Activated CD4-positive, alpha-beta T cell treated with anti-CD3 and anti-CD28 coated beads, Interleukin-2, amount 50 U/mL, for 48 hours (primary cell): ENCODE data around the gene SMAD6.

Source experiments
- DNase-seq, 2 experiments: peaks; one replicate each; pipeline ENCODE4 v3.0.0-alpha.2; 2020

SMAD6 gene

GRCh38 chr15:66829551-66830121, 127.6 kb downstream of the SMAD6 start:
- no peak for DNase-seq

DNA sequence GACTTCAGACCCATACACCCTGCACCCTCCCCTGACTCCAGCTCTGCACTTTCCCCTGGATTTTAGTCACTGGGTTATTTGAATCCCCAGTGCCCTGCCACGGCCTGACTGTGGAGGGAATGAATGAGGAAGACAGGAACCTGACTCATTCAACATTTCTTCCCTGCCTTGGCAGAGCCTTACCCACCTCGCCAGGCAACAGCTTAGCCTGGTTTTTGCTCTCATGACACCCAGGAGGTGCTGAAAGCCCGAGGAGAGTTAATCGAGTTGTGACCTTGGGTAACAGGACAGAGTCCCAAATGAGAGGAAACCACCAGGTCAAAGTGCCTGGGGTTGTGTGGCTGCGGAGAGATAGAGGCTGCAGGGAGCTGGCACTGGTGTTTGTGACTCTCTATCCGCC, 128.3 kb downstream of the SMAD6 start:
- no peak for DNase-seq

- DNase-seq: no peak
Observed at GRCh38 chr15:66830823-66831222, 128.8 kb downstream of the SMAD6 start.

DNA sequence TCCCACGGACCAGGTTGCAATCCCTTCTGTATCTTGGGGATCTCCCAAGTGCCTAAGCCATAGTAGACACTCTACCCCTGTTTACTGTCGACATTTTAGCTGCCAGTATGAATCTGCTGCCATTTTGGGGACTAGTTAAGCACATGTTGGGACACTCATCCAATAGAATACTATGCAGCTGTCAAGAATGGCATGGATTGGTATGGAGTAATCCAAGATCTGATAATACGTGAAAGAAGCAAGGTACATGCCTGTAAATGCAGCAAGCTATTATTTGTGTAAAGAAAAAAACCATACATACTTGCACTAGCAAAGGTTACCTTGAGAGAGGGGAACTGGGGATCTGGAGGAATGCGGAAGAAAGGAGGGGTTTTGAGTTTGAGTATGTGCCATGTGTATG, 129.3 kb downstream of the SMAD6 start:
- no peak for DNase-seq

DNA sequence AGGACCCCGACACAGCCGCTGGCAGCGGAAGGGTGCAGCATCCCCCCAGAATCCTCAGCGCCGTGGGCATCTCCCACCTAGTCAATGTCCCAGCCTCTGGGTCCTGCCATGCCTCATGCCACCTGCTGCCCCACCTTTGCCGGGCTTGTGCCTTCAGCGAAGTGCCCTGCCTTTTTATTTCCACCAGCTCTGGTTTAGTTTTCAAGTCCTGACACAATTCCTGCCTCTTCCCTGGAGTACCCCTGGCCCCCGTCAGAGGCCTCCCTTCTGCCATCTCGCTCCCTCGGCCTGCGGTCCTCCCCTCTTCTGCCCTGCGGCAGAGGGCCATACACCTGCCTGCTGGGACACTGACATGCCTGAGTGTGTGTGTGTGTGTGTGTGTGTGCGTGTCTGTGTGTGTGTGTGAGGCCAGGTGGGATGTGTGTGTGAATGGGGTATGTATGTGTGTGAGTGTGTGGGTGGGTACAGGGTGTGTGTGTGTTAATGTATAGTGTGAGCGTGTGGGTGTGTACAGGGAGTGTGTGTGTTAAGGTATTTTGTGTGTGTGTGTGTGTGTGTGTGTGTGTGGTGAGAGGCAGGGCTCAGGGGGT, 129.9 kb downstream of the SMAD6 start:
- no peak for DNase-seq
